Fibroblast of villous mesenchyme (primary cell): Measurements from ENCODE around the gene TSPEAR. TPM values are rescaled to one million over a fixed set of nuclear protein-coding genes. Genes with fewer than 3 reads are reported as not detected.

Experiments
- DNase-seq: peaks from one replicate; pipeline ENCODE4 v3.0.0-alpha.2; 2010; ENCODE audit warnings: low read depth
- H3K4me3 ChIP-seq: 2 replicates; pipeline ENCODE4 v1.5.1; 2011; ENCODE audit warnings: low read depth, mild to moderate bottlenecking, low read length
- total RNA-seq: library from RNA; depleted of rRNA; stranded (reverse); fragments of >200 nt; gene quantifications from 2 replicates; pipeline ENCODE4 v1.2.3, GENCODE V29; 2012
- TF ChIP-seq, protein P1 (sequence below): IDR thresholded peaks from 2 replicates; pipeline ENCODE4 v1.5.1; 2012; ENCODE audit warnings: low read depth, mild to moderate bottlenecking, low read length; ENCODE audit not compliant: insufficient read depth

TSPEAR gene
- total RNA-seq, 1 donor, result not detected

DNA sequence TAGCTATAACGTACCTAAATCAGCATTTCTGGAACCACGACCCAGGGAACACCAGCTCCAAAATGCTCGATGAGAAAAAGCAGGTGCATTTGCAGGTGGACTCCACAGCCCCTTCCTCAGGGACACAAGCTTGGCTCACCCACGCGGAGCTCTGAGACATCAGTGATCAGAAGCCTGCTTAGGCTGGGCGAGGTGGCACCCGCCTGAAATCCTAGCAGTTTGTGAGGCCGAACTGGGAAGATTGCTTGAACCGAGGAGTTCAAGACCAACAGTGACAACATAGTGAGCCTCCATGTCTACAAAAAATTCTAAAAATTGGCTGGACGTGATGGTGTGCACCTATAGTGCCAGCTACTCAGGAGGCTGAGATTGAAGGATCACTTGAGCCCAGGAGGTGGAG, 2.5 kb upstream of the TSPEAR start:
- DNase-seq, result no peak
- TF ChIP-seq, protein P1, sequence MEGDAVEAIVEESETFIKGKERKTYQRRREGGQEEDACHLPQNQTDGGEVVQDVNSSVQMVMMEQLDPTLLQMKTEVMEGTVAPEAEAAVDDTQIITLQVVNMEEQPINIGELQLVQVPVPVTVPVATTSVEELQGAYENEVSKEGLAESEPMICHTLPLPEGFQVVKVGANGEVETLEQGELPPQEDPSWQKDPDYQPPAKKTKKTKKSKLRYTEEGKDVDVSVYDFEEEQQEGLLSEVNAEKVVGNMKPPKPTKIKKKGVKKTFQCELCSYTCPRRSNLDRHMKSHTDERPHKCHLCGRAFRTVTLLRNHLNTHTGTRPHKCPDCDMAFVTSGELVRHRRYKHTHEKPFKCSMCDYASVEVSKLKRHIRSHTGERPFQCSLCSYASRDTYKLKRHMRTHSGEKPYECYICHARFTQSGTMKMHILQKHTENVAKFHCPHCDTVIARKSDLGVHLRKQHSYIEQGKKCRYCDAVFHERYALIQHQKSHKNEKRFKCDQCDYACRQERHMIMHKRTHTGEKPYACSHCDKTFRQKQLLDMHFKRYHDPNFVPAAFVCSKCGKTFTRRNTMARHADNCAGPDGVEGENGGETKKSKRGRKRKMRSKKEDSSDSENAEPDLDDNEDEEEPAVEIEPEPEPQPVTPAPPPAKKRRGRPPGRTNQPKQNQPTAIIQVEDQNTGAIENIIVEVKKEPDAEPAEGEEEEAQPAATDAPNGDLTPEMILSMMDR, result no peak
- H3K4me3 ChIP-seq, result no peak overlapping the region

DNA sequence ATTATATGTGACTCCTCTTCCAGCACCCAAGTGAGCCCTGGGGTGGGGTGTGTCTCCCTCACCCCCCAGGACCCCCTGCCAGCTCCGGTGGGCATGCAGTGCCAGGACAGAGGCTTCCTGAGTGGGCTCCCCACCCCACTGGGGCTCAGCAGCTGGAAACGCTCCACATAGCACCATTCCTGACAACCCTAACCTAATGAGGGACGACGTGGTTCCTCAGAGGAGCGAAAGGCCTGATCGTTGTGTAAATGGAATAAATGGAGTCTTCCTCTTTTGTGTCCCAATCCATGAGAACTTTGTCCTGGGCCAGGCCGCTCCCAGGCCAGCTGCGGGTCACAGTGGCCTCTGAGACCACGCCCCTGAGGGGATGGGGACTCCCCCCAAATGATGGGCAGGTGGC, 1.8 kb upstream of the TSPEAR start:
- no peak overlapping the region for H3K4me3 ChIP-seq
- no peak for DNase-seq
- TF ChIP-seq, protein P1, result no peak

DNA sequence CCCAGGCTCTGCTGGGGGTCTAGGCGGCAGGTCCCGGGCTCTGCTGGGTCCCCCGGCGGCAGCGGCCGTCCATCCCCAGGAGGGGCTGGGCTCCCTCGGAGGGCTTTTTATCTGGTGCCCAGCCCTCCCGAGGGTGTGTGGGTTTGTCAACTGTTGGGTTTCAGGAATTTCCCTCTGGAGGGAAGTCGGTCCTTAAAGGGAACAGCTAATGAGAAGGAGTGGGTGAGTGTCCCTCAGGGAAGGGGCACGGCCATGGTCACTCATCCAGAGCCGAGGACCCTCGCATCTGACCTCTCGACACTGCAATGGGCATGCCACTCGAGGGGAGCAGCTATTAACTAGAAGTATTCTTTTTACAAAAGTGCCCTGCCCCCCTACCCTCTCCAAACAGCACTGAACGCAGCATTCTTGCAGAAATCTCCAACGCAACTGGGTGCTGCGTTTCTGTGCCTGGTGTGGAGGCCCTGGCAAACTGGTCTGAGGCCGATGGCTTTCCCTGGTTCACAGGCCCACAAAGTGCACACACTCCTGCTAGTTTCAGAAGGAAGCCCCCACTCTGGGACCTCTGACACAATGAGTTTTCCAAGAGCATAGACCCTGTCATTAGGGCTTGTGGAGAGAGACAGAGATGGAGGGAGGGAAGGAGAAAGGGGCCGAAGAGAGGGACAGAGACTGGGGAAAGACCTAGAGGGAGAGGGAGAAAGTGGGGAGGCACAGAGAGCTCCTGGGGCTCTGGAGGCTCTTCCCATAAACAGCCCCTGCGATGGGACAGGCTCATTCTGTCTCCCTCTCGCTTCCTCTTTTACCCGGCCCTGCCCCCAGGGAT, 1.0 kb upstream of the TSPEAR start:
- no peak for DNase-seq
- TF ChIP-seq, protein P1, result no peak
- H3K4me3 ChIP-seq, result no peak overlapping the region

DNA sequence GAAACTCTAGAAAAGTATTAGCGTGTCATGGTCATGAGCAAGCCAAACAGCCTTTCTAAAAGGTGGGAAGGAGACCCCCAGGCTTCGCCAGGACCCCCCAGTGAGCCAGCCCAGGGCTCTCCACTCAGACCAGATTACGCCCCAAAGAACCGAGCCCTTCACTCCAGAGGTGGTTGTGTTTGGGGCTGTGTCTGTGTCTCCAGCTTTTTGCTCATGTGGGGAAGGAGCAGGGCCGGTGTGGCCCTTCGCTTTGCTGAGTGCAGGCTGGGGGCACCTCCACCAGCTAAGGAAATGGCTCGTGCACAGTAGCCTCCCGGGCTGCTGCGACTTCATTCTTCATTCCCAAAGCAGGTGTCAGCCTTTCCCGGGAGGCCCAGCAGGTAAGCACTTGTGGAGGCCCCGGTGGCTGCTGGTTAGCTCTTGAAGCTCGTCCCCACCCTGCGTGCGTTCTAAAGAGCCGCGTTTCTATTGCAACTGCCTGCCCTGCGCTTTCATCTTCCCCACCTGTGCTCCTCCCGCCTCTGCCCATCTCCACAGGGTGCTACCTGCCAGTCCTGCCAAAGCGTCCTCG, 531 bp downstream of the TSPEAR start:
- TF ChIP-seq, protein P1, result no peak
- DNase-seq, result no peak
- H3K4me3 ChIP-seq, result no peak overlapping the region

DNA sequence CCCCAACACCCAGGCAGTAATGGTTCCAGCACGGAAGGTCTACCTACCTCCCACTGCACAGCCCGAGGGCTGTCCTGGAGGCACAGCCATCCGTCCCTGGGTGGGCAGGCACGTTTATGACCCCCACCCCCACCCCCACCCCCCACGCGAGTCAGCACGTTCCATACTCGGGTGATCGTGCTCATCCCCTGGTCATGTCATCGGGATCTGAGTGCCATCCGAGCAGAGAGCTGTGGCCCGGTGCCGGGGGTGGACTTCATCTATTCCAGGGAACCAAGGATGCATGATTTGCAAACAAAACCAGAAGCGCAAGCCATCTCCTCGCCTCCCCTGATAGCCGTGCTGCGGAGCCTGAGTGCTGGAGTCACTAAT, 1.1 kb downstream of the TSPEAR start:
- no peak for DNase-seq
- TF ChIP-seq, protein P1, result no peak
- H3K4me3 ChIP-seq, result no peak overlapping the region

DNA sequence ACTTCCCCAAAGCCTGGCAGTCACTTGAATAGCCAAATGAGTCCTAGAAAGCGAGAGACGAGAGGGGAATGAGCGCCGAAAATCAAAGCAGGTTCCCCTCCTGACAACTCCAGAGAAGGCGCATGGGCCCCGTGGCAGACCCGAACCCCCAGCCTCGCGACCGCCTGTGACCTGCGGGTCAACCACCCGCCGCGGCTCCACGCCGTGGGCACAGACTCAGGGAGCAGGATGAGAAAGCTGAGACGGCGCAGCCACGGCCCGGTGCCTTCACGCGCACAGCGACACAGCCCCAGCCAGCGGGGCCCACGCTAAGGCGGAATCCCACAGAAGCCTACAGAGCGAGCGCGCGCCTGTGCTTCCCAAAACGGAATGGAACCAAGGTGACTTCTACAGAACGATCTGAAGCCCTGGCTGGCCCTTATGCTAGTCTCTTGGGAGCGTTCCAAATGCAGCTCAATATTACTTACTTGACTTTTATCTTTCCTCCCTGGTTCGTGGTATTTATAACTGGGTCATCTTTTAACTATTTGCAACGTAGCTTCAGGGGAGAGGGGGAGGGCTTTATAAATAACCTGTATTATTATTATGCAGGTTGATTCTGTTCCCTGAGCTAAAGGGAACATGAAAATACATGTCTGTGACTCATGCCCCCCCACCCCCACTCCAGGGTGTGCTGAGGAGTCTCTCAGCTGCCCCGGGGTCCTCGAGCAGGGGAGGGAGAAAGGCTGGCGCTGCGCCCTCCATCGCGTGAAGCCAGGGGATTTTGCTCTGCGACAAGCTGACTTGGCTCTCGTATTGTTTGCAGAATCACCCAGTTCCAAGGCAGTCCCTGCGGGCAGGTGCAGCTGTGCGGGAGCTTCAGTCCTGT, 1.7 kb downstream of the TSPEAR start:
- TF ChIP-seq, protein P1, result no peak
- no peak overlapping the region for H3K4me3 ChIP-seq
- DNase-seq, result peak; percentile 1
